Epithelial cell of proximal tubule (primary cell): ENCODE measurements around the gene ARHGEF17. TPM values are rescaled to one million over a fixed set of nuclear protein-coding genes. Genes with fewer than 3 reads are reported as not detected.

ENCODE experiments used
- DNase-seq: peaks from one replicate; pipeline ENCODE4 v3.0.0-alpha.2; 2011; ENCODE audit warnings: low read depth
- H3K4me3 ChIP-seq: 2 replicates; pipeline ENCODE4 v1.5.1; 2011; ENCODE audit warnings: low read depth, mild to moderate bottlenecking, low read length
- CTCF ChIP-seq: conservative IDR thresholded peaks from 2 replicates; pipeline ENCODE4 v1.5.1; 2012; ENCODE audit warnings: low read depth, mild to moderate bottlenecking, low read length
- total RNA-seq: library from RNA; depleted of rRNA; stranded (reverse); fragments of >200 nt; gene quantifications from 2 replicates; pipeline ENCODE4 v1.2.3, GENCODE V29; 2015

Gene ARHGEF17
- total RNA-seq, 1 donor from 2014 or later, result 26.4 TPM

GRCh38 chr11:73313652-73314051 lies 5.6 kb downstream of the ARHGEF17 start:
- no peak for DNase-seq
- TF ChIP-seq CTCF, result no peak
- peak overlapping the region; percentile 42 for H3K4me3 ChIP-seq

DNA sequence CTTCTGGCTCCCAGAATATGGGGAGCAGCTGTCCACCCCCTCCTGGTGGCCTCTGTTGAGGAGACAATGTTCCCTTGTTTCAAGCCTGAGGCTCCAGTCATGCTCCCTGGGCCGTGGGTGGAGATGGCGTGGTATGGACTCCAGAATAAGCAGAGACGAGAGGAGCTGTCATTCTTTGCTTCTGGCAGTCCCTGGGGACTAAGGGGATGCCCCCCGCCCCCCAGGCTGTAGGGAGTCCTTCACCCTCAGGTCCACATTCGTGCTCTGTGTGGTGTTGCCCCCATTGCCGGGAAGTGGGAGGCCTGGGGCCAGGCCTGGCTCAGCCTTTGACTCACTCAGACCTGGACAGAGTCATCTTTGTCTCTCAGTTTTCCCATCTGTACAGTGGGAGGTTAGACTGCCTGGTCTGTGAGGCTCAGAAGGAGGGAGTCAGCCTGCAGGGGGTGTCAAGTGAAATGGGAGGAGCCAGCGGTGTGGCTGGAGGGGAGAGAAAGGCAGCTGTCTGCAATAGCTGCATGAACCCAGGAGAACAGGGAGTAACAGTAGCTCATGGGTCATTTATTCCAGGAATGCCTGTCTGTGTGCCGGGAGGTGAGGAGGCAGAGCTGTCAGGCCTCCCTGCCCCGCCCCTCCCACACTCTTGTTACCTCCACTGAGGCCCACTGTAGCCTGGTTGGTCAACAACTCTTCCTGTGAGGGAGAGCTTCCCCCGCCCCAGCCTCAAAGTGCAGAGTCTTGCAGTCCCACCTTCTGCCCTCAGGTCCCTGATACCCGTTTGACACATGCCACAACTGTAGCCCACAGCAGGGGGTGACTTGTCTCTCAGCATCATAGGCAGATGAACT lies 6.3 kb downstream of the ARHGEF17 start:
- H3K4me3 ChIP-seq, result no peak overlapping the region
- DNase-seq, result peak; percentile 74
- TF ChIP-seq CTCF, result peak; percentile 19

GRCh38 chr11:73315293-73316020 lies 7.4 kb downstream of the ARHGEF17 start:
- no peak for TF ChIP-seq CTCF
- DNase-seq, result no peak
- H3K4me3 ChIP-seq, result no peak overlapping the region

DNA sequence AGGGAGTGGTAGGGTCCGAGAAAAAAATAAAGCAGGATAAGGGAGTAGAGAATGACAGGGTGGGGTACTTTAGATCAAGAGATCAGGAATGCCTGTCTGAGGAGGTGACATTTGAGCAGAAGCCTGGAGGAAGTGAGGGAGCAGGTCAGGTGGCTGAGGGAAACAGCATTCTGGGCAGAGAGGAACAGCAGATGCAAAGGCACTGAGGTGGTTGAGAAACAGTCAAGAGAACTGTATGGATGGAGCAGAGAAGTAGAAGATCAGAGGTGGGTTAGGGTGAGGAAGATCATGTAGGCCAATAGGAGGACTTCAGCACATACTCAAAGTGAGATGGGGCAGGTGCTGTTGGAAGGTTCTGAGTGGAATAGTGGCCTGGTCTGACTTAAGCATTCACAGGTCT lies 8.3 kb downstream of the ARHGEF17 start:
- no peak overlapping the region for H3K4me3 ChIP-seq
- no peak for DNase-seq
- no peak for TF ChIP-seq CTCF

GRCh38 chr11:73317373-73317772 lies 9.3 kb downstream of the ARHGEF17 start:
- no peak for DNase-seq
- TF ChIP-seq CTCF, result no peak

GRCh38 chr11:73317803-73318202 lies 9.7 kb downstream of the ARHGEF17 start:
- no peak overlapping the region for H3K4me3 ChIP-seq
- DNase-seq, result no peak
- no peak for TF ChIP-seq CTCF

More at GRCh38 chr11:73317373-73317772, 9.3 kb downstream of the ARHGEF17 start:
- no peak overlapping the region for H3K4me3 ChIP-seq
